HG03039 (cell line): Measurements from ENCODE around the gene TRIP10.
"Not testable (repeated sequence)": the region's sequence is repeated elsewhere in the genome, so short reads cannot be mapped to it uniquely, and the experiment has no call there.

Source experiments
- ATAC-seq: cut with Tn5 transposase; IDR thresholded peaks from one replicate; pipeline ENCODE4 v1.9.1; 2021; ENCODE audit warnings: mild to moderate bottlenecking, moderate library complexity; ENCODE audit not compliant: unreplicated experiment

Gene TRIP10

DNA sequence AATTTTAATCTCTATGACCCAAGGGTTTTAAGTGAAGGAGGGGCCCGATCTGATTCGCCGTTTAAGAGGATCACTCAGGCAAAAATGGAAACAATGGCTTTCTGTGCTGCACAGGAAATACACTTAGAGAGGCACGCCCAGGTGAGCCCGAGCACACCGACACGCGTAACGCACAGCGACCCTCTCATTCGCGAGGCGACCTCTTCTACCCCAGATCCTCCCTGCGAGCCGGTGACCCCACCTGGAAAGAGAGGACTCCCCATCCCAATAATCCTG lies 27.5 kb downstream of the TRIP10 start:
- peak; percentile 1 for ATAC-seq

DNA sequence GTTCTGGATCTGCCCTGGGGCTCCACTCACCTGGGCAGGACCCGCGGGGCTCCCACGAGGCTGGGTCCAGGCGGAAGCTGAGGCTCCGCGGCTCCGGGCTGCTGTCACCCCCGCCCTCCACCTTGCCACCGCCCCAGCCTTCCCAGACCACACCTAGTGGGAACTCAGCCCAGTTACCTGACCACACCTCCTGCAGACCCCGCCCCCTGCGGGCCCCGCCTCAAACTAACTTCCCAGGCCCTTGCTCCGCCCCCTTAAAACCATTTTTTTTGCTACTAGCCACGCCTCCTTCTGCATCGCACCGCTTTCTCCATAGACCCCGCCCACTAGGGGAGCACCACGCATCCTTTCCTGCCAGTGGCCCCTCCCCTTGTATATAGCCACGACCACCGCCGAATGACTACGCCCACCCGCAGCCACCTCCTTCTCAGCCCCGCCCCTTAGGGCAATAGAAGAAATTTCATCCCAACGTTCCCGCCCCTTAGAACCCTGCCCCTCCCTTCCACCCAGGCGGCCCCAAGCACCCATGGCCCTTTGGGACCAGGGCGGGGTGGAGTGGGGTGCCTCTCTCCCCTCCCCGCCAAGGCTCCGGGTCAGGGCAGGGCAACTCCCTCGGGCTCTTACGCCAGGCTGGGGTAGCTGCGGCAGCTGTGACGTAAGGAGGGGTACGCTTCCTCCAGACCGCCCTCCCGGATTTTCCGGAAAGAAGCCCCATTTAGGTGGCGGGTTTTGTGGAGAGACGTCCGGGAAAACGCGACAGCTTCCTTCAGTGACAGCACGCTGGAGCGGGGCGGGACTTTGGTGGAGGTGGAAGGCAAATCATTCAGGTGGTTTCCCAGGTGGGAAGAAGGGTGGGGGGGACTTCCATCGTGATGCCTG lies 28.1 kb downstream of the TRIP10 start, which contains the start of gene SH2D3A:
TSS of gene SH2D3A (minus strand) at position 79 of the 879 bp plus-strand sequence. CDS start 3,687 bp downstream, outside the sequence.
- peak; percentile 53 for ATAC-seq

GRCh38 chr19:6768236-6768785 lies 28.8 kb downstream of the TRIP10 start:
- no peak for ATAC-seq

- ATAC-seq = no peak
Measured at GRCh38 chr19:6769006-6769619, 29.6 kb downstream of the TRIP10 start.

- not testable (repeated sequence) for ATAC-seq
Measured at GRCh38 chr19:6771648-6772027, 32.2 kb downstream of the TRIP10 start.

- ATAC-seq = peak; percentile 42
Measured at GRCh38 chr19:6772028-6772865, 32.8 kb downstream of the TRIP10 start, which contains the start of gene VAV1. TSS of gene VAV1 (plus strand) at chr19:6772708. CDS start at chr19:6772808, 100 bp downstream.

GRCh38 chr19:6772866-6773322 lies 33.4 kb downstream of the TRIP10 start:
- no peak for ATAC-seq

GRCh38 chr19:6773323-6773931 lies 33.9 kb downstream of the TRIP10 start:
- ATAC-seq = no peak

DNA sequence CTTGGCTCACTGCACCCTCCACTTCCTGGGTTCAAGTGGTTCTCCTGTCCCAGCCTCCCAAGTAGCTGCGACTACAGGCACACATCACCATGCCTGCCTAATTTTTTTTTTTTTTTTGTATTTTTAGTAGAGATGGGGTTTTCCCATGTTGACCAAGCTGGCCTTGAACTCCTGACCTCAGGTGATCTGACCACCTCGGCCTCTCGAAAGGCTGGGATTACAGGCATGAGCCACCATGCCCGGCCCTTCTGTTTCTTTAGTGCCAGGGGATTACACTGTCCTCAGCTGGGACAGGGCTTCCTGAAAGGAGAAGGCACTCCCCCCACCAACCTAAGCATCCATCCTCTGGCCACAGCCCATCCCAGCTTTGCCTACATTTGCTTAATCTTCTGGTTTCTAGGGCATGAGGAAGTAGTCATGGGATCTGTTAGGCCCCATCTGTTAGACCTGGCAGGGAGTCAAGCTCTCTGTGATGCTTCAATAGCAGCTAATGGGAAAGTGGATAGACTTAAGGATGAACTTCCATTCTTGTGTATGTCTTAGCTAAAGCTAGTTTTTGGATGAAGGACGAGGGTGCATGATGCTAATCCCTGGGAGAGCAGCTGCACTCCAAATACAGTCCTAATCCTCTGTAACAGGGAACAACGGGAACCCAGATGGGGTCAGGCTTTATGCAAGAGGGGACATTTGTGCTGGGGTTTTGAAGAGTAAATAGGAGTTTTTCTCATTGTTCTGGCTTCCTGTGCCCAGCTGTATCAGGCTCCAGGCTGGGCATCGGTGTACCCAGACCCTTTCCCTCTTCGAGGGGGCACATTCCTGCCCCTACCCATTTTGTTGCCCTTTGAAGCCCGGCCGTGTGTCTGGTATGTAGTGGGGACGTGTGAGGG lies 35.6 kb downstream of the TRIP10 start:
- no peak for ATAC-seq

DNA sequence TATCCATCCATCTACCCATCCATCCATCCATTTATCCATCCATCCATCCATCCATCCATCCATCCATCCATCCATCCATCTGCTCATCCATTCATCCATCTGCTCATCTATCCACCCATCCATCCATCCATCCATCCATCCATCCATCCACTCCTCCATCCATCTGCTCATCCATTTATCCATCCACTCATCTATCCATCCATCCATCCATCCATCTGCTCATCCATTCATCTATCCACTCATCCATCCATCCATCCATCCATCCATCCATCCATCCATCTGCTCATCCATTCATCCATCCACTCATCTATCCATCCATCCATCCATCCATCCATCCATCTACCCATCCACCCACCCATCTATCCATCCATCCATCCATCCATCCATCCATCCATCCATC lies 36.6 kb downstream of the TRIP10 start:
- not testable (repeated sequence) for ATAC-seq

DNA sequence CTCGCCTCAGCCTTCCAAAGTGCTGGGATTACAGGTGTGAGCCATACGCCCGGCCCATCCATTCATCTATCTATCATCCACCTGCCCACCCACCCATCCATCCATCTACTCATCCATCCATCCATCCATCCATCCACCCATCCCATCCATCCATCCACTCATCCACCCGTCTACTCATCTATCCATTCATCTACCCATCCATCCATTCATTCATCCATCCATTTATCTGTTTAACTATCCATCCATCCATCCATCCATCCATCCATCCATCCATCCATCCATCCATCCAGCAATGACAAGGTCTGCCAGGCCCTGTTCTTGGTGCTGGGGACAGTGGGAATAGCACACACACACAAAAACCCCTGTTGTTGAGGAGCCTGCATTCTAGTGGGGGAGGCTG lies 37.5 kb downstream of the TRIP10 start:
- ATAC-seq = no peak

GRCh38 chr19:6777434-6777833 lies 38.0 kb downstream of the TRIP10 start:
- no peak for ATAC-seq

DNA sequence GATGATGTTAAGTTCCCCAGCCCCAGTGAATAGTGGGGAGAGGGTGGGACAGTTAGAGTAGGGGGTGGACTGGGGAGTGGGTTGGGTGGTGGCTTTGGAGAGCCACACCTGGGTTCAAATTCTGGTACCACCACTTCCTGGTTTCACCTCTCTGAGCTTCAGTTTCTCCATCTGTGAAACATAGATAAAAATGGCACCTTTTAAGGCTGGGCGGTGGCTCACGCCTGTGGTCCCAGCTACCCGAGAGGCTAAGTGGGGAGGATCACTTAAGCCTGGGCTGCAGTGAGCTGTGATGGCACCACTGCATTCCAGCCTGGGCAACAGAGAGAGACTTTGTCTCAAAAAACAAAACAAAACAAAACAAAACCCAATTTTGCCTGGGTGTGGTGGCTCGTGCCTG lies 38.9 kb downstream of the TRIP10 start:
- ATAC-seq = no peak

- ATAC-seq = no peak
Measured at GRCh38 chr19:6779206-6779605, 39.7 kb downstream of the TRIP10 start.

DNA sequence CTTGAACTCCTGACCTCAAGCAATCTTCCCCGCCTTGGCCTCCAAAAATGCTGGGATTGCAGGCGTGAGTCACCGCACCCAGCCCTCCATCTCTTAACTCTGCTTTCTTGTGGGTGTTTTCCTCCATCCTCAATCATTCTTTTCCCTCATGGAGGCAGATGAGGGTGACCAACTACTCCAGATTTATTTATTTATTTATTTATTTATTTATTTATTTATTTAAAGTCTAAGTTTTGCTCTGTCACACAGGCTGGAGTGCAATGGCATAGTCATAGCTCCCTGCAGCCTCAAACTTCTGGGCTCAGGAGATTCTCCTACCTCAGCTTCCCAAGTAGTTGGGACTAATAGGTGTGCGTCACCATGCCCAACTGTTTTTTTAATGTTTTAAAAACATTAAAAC lies 47.9 kb downstream of the TRIP10 start:
- ATAC-seq = no peak

GRCh38 chr19:6788896-6789295 lies 49.4 kb downstream of the TRIP10 start:
- ATAC-seq = no peak

- no peak for ATAC-seq
Measured at GRCh38 chr19:6790194-6791128, 51.0 kb downstream of the TRIP10 start.

- ATAC-seq = no peak
Measured at GRCh38 chr19:6791237-6791636, 51.8 kb downstream of the TRIP10 start.

DNA sequence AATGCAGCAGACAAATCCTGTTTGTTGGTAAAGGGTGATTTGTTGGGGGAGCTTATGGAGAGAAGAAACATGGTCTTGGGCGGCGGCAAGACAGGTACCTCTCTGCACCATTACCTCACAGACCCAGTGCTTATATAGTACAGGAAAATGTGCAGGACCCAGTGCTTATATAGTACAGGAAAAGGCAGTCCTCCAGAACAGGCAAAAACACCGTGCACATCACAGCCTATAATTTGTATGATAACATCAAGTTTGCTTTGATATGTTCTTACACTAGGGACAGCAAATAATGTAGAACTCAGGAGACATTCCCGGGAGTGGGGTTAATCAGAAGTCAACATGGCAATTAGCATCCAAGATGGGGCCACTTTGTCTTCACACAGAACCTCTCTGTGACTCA lies 53.9 kb downstream of the TRIP10 start:
- ATAC-seq = no peak
